ENCODE measurements around the gene PTGS1. TPM values are rescaled to one million over a fixed set of nuclear protein-coding genes. Genes with fewer than 3 reads are reported as not detected.

Gene PTGS1
- total RNA-seq, 1 donor from 2014 or later, result 0.41 TPM

DNA sequence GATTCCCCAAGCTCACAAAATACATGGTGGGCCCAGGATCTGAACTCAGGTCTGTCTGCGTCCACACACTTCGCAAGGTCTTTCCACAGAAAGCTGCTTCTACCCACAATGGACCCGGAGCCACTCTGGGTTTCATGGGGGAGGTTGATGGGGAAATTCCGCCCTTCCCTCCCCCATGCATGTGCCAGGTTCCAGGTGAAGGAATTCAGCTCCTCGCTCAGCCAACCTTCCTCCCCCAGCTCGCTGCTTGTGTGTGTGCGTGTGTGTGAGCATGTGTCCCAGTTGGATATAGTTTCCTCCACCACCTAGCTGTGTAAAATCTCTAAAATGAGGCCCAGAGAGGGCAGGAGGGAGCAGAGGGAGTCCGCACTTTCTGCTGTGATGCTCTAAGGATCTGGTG, 1.0 kb downstream of the PTGS1 start:
- DNase-seq (ENCODE audit: low spot score in 2 of 2) (no peak), FAIRE-seq (no peak)

DNA sequence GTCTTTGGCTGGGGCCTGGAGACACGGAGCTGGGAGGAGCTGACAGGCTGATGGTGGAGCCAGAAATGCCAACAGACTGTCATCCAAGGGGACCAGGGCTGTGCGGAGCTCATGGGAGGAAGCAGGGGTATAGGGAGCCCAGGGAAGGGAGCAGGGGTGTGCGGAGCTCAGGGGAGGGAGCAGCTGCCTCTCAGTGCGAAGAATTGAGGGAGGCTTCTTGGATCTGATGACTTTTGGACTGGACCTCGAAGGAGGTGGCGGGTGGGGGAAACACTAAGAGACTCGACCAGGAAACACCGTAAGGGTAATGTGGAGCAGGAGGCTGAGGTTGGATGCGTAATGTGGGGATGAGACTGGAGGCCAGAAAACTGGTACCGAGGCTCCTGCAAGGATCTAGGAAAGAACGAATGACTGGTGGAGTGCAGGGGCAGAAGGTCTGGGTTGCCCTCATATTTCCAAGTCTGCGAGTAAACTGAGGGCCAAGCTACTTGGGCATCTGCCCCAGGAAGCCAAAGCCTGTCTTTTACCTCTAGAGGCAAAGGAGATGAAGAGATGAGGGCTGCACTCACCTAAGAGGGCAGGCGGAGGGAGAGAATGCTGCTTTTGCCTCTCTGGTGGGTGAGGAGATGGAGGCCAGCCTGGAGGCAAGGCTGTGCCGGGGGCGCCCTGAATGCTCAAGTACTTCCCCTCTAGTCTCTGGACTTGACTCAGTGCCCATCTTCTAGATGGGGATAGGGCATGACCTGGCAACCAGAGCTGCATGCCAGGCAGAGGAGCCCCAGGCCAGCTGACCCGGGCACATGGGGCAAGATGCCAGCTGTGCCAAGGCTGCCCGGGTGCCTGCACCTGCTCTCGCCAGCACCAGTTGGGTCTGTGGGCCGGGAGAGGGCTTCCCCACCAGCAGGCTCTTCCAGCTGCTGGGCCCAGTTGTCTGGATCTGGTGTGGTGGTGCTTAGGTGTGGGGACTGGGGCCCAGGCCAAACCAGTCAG, 2.3 kb downstream of the PTGS1 start:
- FAIRE-seq, result no peak
- DNase-seq (ENCODE audit: low spot score in 2 of 2), result no peak

DNA sequence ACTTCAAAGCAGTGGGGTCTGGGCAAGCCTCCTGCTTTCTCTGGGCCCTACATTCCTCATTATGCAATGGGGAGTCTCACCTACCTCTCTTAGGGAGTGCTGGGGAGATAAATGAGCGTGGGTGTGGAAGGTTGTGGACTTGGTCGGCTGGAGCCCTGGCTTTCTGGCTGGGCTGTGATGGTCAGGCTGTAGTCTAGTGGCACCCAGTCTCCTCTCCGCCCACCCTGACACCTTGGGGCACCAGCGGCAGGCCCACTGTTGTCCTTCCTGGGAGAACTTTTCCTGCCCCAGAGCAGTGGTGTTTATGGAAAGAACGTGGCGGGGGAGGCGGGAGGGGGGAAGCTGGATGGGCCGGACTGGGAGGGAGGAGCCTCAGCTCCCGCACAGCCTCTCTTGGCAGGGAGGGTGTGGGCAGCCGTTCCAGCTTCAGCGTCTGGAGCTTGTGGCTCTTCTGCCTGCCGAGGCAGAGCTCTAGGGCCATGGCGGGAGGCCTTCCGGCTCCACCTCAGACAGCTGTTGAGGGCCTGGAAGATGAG, 4.1 kb downstream of the PTGS1 start:
- DNase-seq (ENCODE audit: low spot score in 2 of 2) (no peak), FAIRE-seq (no peak)

DNA sequence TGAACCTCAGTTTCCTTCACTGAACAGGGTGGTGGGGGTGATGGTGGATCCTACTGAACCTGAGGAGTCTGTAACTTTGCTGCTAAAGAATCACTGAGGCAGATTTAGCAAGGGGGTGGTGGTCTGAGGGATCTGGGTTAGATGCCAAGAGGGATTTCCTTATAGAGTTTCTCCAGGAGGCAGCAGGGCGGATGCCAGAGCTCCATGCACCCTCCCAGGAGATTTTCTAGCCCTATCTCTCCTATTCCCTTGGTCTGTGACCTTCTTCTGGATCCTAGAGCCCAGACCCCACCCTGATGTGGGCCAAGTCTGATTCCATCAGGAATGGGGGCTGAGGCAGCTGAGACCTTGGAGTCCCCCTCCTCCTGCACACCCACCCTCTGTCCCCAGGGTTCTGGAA, 6.0 kb downstream of the PTGS1 start:
- FAIRE-seq (no peak), DNase-seq (ENCODE audit: low spot score in 2 of 2) (no peak)

DNA sequence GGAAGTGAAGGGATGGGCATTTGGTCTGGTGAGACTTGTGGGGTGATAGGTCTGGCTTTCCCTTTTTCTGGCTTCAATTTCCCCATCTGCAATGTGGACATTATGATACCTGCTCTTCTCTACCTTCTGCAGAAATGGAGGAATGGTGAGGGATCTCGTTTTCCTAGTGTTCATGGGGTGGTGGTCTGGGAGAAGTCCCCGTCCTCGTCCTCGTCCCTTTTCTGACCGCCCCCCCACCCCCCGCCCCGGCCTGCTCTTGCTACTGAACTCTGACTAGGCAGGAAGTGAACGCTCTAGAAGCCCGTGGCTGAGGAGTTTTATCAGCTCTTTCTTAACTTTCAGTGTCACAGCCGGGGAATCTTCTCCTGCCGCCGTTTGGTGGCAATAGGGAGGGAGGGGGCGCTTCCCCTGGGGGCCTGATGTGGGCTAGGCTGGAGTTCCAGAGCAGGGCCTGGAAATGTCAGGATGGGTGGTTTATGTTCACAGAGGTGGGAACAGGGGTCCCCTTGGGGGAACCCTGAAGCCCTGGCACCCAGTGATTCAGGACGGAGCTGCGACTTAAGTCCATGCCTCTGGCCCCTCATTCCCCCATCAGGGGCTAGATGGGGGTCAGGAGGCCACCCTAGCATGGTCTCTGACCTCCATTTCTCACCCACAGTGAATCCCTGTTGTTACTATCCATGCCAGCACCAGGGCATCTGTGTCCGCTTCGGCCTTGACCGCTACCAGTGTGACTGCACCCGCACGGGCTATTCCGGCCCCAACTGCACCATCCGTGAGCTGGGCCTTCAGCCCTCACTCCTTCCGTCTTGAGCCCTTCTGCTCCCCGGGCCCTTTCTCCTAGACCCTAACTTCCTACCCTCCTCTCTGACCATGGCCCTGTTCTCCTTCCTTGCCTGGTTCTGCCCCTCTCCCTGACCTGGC, 6.7 kb downstream of the PTGS1 start:
- DNase-seq (ENCODE audit: low spot score in 2 of 2) (no peak), FAIRE-seq (no peak)

DNA sequence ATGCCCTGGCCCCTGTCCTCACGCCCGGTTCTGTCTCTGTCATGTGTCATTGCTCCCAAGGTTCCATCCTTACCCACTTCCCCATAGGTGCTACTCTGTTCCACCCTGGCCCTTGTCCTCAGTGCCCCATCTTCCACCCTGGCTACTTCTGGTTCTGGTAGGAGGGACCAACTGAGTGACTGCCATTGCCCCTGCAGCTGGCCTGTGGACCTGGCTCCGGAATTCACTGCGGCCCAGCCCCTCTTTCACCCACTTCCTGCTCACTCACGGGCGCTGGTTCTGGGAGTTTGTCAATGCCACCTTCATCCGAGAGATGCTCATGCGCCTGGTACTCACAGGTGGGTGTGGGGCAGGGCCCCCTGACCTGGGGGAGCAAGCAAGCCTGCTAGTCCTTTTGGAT, 7.4 kb downstream of the PTGS1 start:
- no peak for DNase-seq (ENCODE audit: low spot score in 2 of 2)
- FAIRE-seq, result no peak

DNA sequence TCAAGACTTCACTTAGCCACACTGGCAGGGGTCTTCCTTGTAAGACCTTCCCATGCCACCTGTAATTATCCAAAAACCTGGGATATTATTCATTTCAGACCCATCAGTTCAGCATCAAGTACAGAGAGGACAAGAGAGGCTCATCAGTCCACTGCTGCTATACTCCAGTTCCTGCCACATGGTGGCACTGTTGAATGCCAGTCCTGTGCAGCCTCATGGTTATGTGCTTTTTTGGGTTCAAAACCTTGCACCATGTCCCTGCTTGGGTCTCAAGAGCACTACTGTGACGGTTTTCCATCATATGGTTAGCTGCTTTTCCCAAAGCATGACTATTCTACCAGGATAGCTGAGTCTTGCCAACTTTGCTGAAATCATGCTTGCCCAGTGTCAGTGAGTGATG, 8.5 kb downstream of the PTGS1 start:
- FAIRE-seq, result no peak
- no peak for DNase-seq (ENCODE audit: low spot score in 2 of 2)

DNA sequence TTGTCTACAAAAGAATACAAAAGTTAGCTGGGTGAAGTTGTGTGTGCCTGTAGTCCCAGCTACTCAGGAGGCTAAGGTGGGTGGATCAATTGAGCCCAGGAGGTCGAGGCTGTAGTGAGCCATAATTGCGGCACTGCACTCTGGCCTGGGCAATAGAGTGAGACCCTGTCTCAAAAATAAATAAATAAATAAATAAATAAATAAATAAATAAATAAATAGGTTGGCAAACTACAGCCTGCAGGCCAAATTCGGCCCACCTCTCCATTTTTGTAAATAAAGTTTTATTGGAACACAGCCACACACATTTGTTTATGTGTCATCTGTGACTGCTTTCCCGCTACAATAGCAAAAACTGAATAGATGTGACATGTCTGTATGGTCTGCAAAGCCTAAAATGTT, 9.5 kb downstream of the PTGS1 start:
- DNase-seq (ENCODE audit: low spot score in 2 of 2) (no peak), FAIRE-seq (no peak)

DNA sequence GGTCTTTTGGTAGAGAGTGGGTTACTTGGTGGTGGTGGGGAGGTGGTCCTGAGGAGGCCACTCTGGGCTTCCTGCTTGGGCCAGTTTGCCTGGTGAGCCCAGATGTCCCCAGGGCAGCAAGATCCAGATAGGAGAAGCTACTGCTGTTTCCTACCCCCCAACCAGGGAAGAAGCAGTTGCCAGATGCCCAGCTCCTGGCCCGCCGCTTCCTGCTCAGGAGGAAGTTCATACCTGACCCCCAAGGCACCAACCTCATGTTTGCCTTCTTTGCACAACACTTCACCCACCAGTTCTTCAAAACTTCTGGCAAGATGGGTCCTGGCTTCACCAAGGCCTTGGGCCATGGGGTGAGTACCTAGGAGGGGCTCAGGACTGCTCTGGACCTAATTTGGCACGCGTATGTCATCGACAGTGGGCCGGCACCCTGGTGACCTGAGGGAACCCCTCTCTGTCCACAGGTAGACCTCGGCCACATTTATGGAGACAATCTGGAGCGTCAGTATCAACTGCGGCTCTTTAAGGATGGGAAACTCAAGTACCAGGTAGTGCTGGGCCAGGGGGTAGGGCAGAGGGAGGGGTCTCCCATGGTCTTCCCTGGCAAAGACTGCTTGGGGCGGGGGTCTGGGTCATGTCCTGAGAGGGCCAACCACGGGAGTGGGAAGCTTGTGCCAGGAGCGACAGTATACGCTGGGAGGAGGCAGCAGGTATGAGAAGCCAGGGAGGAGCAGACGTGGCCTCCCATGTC, 10.6 kb downstream of the PTGS1 start:
- DNase-seq (ENCODE audit: low spot score in 2 of 2), result no peak
- FAIRE-seq, result no peak

DNA sequence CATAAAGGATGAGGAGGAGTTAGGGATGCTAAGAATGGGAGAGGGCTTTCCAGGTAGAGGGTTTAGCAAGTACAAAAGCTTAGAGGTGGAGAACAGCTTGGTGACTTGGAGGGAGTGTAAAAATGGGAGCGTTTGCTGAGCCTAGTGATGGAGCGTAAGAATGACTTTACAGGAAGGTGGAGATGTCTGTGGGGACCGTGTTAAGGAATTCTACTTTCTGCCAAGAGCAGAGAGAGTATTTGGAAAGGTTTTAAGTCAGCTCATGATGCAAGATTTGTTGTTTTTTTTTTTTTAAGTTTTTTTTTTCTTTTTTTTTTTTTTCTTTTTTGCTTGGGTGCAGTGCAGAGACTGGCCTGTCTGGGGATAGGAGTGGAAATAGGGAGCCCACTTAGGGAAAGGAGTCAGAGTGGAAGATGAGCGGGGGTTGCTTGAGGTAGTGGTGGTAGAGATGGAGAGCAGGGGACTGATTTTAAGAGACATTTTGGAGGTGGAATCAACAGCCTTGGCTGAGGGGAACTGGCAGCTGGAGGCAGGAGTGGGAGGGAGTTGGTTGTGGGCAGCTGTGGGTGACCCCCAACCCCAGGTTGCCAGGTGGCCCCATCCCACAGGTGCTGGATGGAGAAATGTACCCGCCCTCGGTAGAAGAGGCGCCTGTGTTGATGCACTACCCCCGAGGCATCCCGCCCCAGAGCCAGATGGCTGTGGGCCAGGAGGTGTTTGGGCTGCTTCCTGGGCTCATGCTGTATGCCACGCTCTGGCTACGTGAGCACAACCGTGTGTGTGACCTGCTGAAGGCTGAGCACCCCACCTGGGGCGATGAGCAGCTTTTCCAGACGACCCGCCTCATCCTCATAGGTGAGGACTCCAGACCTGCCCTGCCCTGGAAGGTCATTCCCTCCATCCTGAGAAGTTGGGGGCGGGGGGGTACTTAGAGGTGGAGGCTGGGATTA, 12.4 kb downstream of the PTGS1 start:
- DNase-seq (ENCODE audit: low spot score in 2 of 2) (no peak), FAIRE-seq (no peak)

DNA sequence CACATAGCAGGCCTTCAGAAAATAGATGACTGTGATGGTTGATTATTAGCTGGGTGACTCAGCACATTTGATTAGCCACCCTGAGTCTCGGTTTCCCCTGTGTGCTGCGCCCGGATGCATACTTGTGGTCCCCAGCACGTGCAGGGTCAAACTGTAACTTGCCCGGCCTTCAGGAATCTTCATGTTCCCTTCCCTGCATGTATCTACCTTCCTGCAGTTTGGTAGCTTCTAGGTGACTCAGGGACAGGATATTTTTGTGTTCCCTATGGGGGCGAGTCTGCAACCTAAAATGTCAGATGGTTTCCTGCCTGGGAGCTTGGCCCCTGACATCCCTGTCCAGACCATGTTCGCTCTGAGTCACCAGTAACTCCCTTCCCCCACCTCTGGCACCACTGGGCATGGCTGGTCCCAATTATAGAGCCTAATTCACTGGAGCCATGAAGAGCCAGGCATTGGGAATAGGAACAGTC, 13.2 kb downstream of the PTGS1 start:
- DNase-seq (ENCODE audit: low spot score in 2 of 2) (no peak), FAIRE-seq (no peak)

DNA sequence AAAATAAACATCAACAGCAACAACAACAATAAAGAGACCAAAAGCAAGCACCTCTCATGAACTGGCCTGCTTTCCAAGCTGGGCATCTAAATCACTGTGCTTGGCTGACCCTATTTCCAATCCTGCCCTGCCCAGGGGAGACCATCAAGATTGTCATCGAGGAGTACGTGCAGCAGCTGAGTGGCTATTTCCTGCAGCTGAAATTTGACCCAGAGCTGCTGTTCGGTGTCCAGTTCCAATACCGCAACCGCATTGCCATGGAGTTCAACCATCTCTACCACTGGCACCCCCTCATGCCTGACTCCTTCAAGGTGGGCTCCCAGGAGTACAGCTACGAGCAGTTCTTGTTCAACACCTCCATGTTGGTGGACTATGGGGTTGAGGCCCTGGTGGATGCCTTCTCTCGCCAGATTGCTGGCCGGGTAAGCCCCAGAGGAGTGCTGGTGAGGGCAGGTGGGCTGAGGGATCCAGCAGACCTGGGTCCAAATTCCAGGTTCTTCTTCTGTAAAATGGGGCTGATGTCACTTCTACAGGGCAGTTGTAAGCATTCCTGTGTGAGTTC, 15.6 kb downstream of the PTGS1 start:
- no peak for DNase-seq (ENCODE audit: low spot score in 2 of 2)
- FAIRE-seq, result no peak

DNA sequence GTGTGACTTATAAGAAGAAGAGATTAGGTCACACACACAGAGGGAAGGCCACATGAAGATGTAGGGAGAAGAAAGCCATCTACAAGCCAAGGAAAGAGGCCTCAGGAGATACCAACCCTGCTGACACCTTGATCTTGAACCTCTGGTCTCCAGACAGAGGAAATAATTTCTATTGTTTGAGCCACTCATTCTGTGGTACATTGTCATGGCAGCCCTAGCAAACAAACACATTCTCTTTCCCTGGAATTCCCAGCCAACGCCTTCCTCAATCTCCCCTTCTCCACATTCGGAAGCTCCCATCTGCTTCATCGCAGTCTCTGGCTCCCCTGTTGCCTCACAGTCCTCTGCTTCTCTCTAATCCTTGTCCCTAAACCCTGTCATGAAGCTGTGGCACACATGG, 16.7 kb downstream of the PTGS1 start:
- DNase-seq (ENCODE audit: low spot score in 2 of 2) (no peak), FAIRE-seq (no peak)

DNA sequence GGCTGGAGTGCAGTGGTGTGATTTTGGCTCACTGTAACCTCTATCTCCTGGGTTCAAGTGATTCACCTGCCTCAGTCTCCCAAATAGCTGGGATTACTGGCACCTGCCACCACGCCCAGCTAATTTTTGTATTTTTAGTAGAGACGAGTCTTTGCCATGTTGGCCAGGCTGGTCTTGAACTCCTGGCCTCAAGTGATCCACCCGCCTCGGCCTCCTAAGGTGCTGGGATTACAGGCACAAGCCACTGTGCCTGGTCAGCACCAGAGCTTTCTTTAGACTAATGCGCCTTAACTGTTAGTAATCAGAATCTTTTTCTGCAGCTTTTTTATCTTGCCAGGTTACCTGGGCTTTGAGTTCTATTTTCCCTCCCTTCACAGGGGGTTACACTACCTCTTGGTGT, 18.4 kb downstream of the PTGS1 start:
- DNase-seq (ENCODE audit: low spot score in 2 of 2) (no peak), FAIRE-seq (no peak)

DNA sequence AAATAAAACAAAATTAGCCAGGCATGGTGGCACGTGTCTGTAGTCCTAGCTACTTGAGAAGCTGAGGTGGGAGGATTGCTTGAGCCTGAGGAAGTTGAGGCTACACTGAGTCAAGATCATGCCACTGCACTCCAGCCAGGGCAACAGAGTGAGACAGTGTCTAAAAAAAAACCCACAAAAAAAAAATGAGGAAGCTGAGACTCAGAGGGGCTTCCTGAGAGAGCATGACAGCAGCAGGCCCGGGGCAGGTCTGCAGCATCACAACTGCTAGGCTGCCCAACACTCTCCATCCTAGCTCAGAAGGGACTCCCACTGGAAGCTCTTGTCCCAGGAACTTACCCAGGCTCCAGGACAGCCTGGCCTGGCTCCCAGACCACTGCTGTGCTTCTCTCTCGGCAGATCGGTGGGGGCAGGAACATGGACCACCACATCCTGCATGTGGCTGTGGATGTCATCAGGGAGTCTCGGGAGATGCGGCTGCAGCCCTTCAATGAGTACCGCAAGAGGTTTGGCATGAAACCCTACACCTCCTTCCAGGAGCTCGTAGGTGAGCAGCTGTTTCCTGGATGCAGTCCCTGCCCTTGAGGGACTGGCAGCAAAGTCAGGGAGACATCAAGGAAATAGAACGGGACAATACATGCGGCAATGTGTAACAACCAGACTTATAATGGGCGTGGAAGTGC, 19.1 kb downstream of the PTGS1 start:
- no peak for FAIRE-seq
- no peak for DNase-seq (ENCODE audit: low spot score in 2 of 2)

DNA sequence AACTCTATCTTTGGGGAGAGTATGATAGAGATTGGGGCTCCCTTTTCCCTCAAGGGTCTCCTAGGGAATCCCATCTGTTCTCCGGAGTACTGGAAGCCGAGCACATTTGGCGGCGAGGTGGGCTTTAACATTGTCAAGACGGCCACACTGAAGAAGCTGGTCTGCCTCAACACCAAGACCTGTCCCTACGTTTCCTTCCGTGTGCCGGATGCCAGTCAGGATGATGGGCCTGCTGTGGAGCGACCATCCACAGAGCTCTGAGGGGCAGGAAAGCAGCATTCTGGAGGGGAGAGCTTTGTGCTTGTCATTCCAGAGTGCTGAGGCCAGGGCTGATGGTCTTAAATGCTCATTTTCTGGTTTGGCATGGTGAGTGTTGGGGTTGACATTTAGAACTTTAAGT, 21.5 kb downstream of the PTGS1 start:
- no peak for FAIRE-seq
- no peak for DNase-seq (ENCODE audit: low spot score in 2 of 2)

DNA sequence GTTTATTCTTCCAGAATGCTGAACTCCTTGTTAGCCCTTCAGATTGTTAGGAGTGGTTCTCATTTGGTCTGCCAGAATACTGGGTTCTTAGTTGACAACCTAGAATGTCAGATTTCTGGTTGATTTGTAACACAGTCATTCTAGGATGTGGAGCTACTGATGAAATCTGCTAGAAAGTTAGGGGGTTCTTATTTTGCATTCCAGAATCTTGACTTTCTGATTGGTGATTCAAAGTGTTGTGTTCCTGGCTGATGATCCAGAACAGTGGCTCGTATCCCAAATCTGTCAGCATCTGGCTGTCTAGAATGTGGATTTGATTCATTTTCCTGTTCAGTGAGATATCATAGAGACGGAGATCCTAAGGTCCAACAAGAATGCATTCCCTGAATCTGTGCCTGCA, 21.9 kb downstream of the PTGS1 start:
- FAIRE-seq, result no peak
- no peak for DNase-seq (ENCODE audit: low spot score in 2 of 2)

DNA sequence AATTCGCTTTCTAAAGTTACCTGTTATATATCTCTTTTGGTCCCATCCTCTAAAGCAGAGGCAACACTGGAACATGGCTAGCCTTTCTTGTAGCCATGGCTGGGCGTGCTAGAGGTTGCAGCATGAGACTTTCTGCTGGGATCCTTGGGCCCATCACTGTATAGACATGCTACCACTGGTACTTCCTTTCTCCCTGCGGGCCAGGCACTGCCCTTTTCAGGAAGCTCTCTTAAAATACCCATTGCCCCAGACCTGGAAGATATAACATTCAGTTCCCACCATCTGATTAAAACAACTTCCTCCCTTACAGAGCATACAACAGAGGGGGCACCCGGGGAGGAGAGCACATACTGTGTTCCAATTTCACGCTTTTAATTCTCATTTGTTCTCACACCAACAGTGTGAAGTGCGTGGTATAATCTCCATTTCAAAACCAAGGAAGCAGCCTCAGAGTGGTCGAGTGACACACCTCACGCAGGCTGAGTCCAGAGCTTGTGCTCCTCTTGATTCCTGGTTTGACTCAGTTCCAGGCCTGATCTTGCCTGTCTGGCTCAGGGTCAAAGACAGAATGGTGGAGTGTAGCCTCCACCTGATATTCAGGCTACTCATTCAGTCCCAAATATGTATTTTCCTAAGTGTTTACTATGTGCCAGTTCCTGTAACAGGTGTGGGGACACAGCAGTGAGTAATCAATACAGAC, 22.6 kb downstream of the PTGS1 start:
- FAIRE-seq (no peak), DNase-seq (ENCODE audit: low spot score in 2 of 2) (no peak)
